ENCODE results near the gene AMPD3. TPM values are rescaled to one million over a fixed set of nuclear protein-coding genes. Genes with fewer than 3 reads are reported as not detected.

Gene AMPD3
- total RNA-seq, 1 experiment from 2014 or later = 17.4 TPM

GRCh38 chr11:10480026-10480425 is 25.0 kb downstream of the AMPD3 start:
- Histone ChIP-seq H3K4me2 (no peak overlapping the region), H3K9me3 (ENCODE audit: insufficient read depth, low read depth) (no peaks in the 10 kb centered on the region), H3K36me3 (ENCODE audit: low read depth) (no peaks in the 10 kb centered on the region), H3K27me3 (ENCODE audit: insufficient read depth, low read depth) (no peaks in the 10 kb centered on the region), H3K9me2 (ENCODE audit: insufficient read depth) (no peaks in the 10 kb centered on the region), H3K4me1 (replicated peaks; ENCODE audit: insufficient read depth) (no peaks in the 10 kb centered on the region), H2AFZ (no peak overlapping the region), H3K4me3 (no peak overlapping the region), H4K20me1 (ENCODE audit: insufficient read depth) (no peaks in the 10 kb centered on the region), H3K79me2 (ENCODE audit: low read depth) (no peaks in the 10 kb centered on the region), H3K27ac (no peak overlapping the region), H3F3A (ENCODE audit: insufficient read depth, low read depth) (no peaks in the 10 kb centered on the region)
- DNase-seq = no peak
- ChIA-PET POLR2A (ENCODE audit: unreplicated experiment) (no interaction called here), CTCF (no interaction called here)
- intact Hi-C loops (cut with micrococcal nuclease; ENCODE audit: unreplicated experiment) = no loop called here
- no TSS peak for BruUV-seq (replicated peaks)
- TF ChIP-seq, protein P1, sequence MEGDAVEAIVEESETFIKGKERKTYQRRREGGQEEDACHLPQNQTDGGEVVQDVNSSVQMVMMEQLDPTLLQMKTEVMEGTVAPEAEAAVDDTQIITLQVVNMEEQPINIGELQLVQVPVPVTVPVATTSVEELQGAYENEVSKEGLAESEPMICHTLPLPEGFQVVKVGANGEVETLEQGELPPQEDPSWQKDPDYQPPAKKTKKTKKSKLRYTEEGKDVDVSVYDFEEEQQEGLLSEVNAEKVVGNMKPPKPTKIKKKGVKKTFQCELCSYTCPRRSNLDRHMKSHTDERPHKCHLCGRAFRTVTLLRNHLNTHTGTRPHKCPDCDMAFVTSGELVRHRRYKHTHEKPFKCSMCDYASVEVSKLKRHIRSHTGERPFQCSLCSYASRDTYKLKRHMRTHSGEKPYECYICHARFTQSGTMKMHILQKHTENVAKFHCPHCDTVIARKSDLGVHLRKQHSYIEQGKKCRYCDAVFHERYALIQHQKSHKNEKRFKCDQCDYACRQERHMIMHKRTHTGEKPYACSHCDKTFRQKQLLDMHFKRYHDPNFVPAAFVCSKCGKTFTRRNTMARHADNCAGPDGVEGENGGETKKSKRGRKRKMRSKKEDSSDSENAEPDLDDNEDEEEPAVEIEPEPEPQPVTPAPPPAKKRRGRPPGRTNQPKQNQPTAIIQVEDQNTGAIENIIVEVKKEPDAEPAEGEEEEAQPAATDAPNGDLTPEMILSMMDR (conservative IDR thresholded peaks at IDR 0.05) = no peak
- no peak for TF ChIP-seq EZH2 (IDR thresholded peaks at IDR 0.05; ENCODE audit: low read depth)

GRCh38 chr11:10480760-10481159 is 25.7 kb downstream of the AMPD3 start:
- CTCF ChIA-PET = no interaction called here
- Histone ChIP-seq H3K27ac (no peak overlapping the region), H4K20me1 (ENCODE audit: insufficient read depth) (no peaks in the 10 kb centered on the region), H3K9me2 (ENCODE audit: insufficient read depth) (no peaks in the 10 kb centered on the region), H3K4me3 (no peak overlapping the region), H3K4me1 (replicated peaks; ENCODE audit: insufficient read depth) (no peaks in the 10 kb centered on the region), H3K36me3 (ENCODE audit: low read depth) (no peaks in the 10 kb centered on the region), H3K4me2 (no peak overlapping the region), H3K9me3 (ENCODE audit: insufficient read depth, low read depth) (no peaks in the 10 kb centered on the region), H3K79me2 (ENCODE audit: low read depth) (no peaks in the 10 kb centered on the region), H2AFZ (no peak overlapping the region), H3F3A (ENCODE audit: insufficient read depth, low read depth) (no peaks in the 10 kb centered on the region), H3K27me3 (ENCODE audit: insufficient read depth, low read depth) (no peaks in the 10 kb centered on the region)
- BruUV-seq (replicated peaks) = no TSS peak
- POLR2A ChIA-PET (ENCODE audit: unreplicated experiment) = no interaction called here
- DNase-seq = no peak
- TF ChIP-seq EZH2 (IDR thresholded peaks at IDR 0.05; ENCODE audit: low read depth) = no peak
- TF ChIP-seq, protein P1 (conservative IDR thresholded peaks at IDR 0.05) = no peak
- intact Hi-C loops (cut with micrococcal nuclease; ENCODE audit: unreplicated experiment) = no loop called here

DNA sequence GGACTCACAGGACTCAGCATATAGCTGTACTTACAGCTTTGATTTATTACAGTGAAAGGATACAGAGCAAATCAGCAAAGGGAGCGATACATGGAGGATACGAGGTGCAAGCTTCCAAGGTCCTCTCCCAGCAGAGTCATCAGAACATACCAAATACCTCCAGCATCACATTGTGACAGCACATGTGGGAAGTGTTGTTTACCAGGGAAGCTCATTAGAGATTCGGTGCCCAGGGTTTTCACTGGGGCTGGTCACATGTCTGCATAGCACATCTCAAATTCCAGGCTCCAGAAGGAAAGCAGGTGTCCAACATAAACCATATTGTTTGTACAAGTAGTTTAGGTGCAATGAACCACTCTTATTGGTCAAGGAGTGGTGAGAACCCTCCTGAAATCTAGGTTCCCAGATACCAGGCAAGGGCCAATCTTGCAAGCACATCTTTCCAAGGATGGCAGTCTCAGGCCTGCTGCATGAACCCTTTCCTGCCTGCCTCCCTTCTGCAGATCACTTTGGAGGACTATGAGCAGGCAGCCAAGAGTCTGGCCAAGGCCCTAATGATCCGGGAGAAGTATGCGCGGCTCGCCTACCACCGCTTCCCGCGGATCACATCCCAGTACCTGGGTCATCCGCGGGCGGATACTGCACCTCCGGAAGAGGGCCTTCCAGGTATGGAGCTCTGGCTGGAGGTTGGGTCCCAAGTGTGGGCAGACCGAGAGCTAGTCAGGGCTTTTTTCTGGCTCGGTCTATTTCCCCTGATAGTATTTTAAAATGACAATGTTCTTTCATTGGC is 26.7 kb downstream of the AMPD3 start:
- Histone ChIP-seq H3K9me3 (ENCODE audit: insufficient read depth, low read depth) (no peaks in the 10 kb centered on the region), H3K27ac (no peak overlapping the region), H3K9me2 (ENCODE audit: insufficient read depth) (no peaks in the 10 kb centered on the region), H3K36me3 (ENCODE audit: low read depth) (no peaks in the 10 kb centered on the region), H3K27me3 (ENCODE audit: insufficient read depth, low read depth) (no peaks in the 10 kb centered on the region), H4K20me1 (ENCODE audit: insufficient read depth) (no peaks in the 10 kb centered on the region), H3K4me3 (no peak overlapping the region), H3K4me1 (replicated peaks; ENCODE audit: insufficient read depth) (no peaks in the 10 kb centered on the region), H3F3A (ENCODE audit: insufficient read depth, low read depth) (no peaks in the 10 kb centered on the region), H2AFZ (no peak overlapping the region), H3K79me2 (ENCODE audit: low read depth) (no peaks in the 10 kb centered on the region), H3K4me2 (no peak overlapping the region)
- CTCF ChIA-PET = no interaction called here
- intact Hi-C loops (cut with micrococcal nuclease; ENCODE audit: unreplicated experiment) = no loop called here
- no TSS peak for BruUV-seq (replicated peaks)
- POLR2A ChIA-PET (ENCODE audit: unreplicated experiment) = no interaction called here
- TF ChIP-seq, protein P1 (conservative IDR thresholded peaks at IDR 0.05) = no peak
- no peak for TF ChIP-seq EZH2 (IDR thresholded peaks at IDR 0.05; ENCODE audit: low read depth)
- DNase-seq = no peak
